ENCODE results near the gene CHAT.

Gene CHAT

GRCh38 chr10:49688261-49688846 lies 74.5 kb downstream of the CHAT start:
- no peak for DNase-seq (ENCODE audit: low read depth in 3 of 3)

- no peak for DNase-seq (ENCODE audit: low read depth in 3 of 3)
These were observed 75.1 kb downstream of the CHAT start for GRCh38 chr10:49688920-49689319.

GRCh38 chr10:49689882-49690510 lies 76.2 kb downstream of the CHAT start:
- no peak for DNase-seq (ENCODE audit: low read depth in 3 of 3)

- no peak for DNase-seq (ENCODE audit: low read depth in 3 of 3)
These were observed 77.0 kb downstream of the CHAT start for GRCh38 chr10:49690698-49691356.

GRCh38 chr10:49691588-49691987 lies 77.8 kb downstream of the CHAT start:
- DNase-seq (ENCODE audit: low read depth in 3 of 3), result no peak

DNA sequence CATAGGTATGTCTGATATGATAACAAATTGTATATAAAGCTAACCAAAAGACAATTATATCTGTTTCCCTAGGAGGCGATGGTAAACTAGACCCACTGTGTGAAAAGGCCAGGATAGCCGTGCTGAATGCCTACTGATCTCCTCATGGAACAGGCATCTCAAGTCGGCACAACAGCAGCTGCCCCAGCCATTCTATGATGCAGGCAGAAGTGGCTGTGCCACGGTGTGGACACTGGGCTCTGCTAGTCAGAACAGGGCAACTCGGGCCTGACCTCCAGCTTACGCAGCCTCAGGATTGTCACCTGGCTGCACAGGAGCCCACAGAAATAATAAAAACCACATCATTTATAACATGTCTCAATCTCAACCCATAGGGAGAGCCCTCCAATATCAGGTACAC lies 80.6 kb downstream of the CHAT start:
- no peak for DNase-seq (ENCODE audit: low read depth in 3 of 3)

GRCh38 chr10:49696311-49696710 lies 82.5 kb downstream of the CHAT start:
- no peak for DNase-seq (ENCODE audit: low read depth in 3 of 3)

GRCh38 chr10:49698679-49699078 lies 84.8 kb downstream of the CHAT start:
- DNase-seq (ENCODE audit: low read depth in 3 of 3), result no peak

DNA sequence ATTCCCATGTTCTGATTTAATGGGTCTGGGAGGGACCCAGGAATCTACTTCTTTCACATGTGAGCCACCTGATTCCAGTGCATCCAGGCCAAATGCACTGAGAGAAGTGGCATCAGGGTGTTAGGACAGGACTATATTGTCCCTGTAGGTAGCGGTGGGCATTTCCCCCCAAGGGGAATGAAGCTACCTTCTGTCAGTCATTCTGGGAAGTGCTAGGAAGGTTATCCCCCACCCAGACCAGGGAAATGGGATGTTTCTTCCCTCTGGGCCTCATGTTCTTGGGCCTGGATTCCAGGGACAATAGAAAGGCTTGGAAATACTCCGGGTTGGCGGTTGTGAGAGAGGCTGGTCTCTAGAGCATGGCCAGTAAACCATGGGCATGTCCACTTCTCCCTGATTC lies 86.4 kb downstream of the CHAT start:
- no peak for DNase-seq (ENCODE audit: low read depth in 3 of 3)

GRCh38 chr10:49700997-49701396 lies 87.2 kb downstream of the CHAT start:
- DNase-seq (ENCODE audit: low read depth in 3 of 3), result no peak

DNA sequence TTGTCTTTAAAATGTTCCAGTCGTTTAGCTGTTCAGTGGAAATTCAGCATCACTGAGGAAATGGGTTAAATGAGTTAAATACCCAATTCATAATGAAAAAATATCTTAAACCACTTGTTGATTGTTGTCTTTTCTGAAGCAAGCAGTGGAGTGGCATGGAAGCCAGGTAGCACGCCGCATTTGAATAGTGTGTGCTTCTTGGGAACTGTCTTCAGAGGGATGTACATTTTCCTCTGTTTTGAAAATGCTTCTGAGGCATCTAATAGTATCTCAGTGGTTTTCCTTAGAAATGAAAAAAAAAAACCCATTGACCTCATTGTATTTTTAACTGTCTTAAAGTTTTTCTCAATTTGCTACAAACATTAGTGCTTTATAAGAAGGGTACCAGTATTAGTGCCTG lies 93.7 kb downstream of the CHAT start:
- DNase-seq (ENCODE audit: low read depth in 3 of 3), result no peak

GRCh38 chr10:49709934-49710333 lies 96.1 kb downstream of the CHAT start:
- no peak for DNase-seq (ENCODE audit: low read depth in 3 of 3)

- no peak for DNase-seq (ENCODE audit: low read depth in 3 of 3)
These were observed 97.1 kb downstream of the CHAT start for GRCh38 chr10:49710966-49711365.

DNA sequence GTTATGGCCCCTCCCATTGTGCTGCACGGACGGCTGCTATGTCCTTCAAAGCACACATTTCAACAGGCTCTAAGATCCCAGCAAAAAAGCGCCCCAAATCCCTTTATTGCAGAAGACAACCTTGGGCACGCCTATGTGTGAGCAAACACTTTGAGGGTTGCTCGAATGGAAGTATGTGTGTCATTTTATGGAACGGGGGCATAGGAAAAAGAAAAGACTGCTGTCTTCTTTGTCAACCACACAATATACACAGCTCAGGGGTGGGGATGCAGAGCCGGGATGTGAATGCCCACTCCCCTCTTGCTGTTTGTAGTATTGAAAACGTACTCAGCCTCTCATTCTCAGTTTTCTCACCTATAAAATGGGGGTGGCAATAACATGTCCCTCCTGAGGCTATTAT lies 97.6 kb downstream of the CHAT start:
- no peak for DNase-seq (ENCODE audit: low read depth in 3 of 3)

DNA sequence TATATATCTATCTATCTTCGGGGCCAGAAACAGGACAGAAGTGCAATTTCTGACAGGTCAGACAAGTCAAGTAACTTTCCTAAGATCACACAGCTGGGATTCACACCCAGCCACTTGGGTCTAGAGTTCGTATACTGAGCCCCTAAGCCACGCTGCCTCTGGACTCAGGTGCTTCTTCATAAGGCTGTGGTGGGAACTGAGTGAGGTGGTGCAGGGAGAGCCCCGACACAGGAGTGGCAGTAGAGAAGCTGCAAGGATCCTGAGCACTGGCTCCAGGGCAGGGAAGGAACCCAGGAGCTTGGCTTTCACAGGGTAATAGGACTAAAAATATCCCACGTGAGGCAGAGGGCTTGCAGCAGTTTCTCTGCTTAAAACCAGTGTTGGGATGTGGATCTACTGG lies 99.4 kb downstream of the CHAT start:
- DNase-seq (ENCODE audit: low read depth in 3 of 3), result no peak

Data from stimulated activated CD4-positive, alpha-beta T cell treated with anti-CD3 and anti-CD28 coated beads, TNF-alpha, amount 100 ng/mL, for 4 hours (primary cell).